Right atrium auricular region (tissue), 2 donors: ENCODE measurements around the gene MAGI1. TPM values are rescaled to one million over a fixed set of nuclear protein-coding genes. Genes with fewer than 3 reads are reported as not detected.

Experiments used
- DNase-seq: peaks from one replicate; pipeline ENCODE4 v3.0.0-alpha.2; 2019; ENCODE audit warnings: low spot score
- H3K27ac ChIP-seq, 2 donors: fragments of 200-600 bp; sonication (generic); 1 replicate in 1 of 2; 2 replicates in 1 of 2; pipeline ENCODE4 v1.5.1; 2016 to 2019
- H3K27me3 ChIP-seq, 2 donors: fragments of 200-600 bp; sonication (generic); one replicate each; pipeline versions ENCODE4 v1.5.1 to v1.6.0; 2017 to 2019
- H3K36me3 ChIP-seq: fragments of 200-600 bp; sonication (generic); one replicate; pipeline ENCODE4 v1.5.1; 2016
- H3K4me1 ChIP-seq, 2 donors: fragments of 200-600 bp; sonication (generic); one replicate each; pipeline versions ENCODE4 v1.5.1 to v1.6.0; 2017 to 2019
- H3K4me3 ChIP-seq, 2 donors: fragments of 200-600 bp; sonication (generic); 1 replicate in 1 of 2; 2 replicates in 1 of 2; pipeline ENCODE4 v1.5.1; 2017 to 2019; ENCODE audit warnings: mild to moderate bottlenecking in 1 of 2, moderate library complexity in 1 of 2
- H3K9me3 ChIP-seq, 2 donors: fragments of 200-600 bp; sonication (generic); one replicate each; pipeline ENCODE4 v1.5.1; 2019
- total RNA-seq, 2 donors: library from RNA; depleted of rRNA; stranded (reverse); fragments of >200 nt; gene quantifications; one replicate each; pipeline ENCODE4 v1.1.0, GENCODE V29; 2016
- TF ChIP-seq, protein P1 (sequence below), 2 donors: fragments of 200-600 bp; sonication (generic); IDR thresholded peaks; one replicate each; pipeline ENCODE4 v1.5.1; 2019; ENCODE audit warnings: antibody characterized with exemption in 2 of 2

MAGI1 gene
- total RNA-seq, 2 donors from 2014 or later: 28.5 to 34.8 TPM

DNA sequence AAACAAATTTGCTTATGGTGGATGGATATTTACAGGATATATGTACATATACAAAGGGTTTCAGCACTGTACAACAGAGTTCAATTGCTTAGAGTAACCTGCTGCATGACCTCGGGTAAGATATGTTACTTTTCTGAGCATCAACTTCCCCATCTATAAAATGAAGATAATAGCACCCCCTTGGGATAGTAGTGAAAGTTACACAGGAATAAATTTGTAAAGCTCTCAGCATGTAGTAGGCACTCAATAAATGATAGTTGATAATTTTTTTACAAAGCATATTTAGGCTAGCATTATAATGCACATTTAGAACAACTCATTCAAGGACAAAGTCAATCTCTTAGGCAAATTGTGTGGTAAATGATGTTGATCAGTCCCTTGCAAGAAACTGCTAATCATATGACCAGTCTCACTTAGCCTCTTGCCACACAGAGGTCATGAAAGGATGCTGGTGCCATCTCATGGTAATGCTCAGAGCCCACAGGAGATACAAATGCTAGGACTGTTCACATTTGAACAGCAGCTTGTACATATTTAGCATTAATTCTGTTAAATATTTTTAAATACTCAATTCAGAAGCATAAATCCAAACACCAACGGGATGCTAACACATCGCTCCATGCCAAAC is 123.9 kb downstream of the MAGI1 start:
- Histone ChIP-seq H3K4me1 (no peaks in the 10 kb centered on the region), H3K27me3 (no peaks in the 10 kb centered on the region)

DNA sequence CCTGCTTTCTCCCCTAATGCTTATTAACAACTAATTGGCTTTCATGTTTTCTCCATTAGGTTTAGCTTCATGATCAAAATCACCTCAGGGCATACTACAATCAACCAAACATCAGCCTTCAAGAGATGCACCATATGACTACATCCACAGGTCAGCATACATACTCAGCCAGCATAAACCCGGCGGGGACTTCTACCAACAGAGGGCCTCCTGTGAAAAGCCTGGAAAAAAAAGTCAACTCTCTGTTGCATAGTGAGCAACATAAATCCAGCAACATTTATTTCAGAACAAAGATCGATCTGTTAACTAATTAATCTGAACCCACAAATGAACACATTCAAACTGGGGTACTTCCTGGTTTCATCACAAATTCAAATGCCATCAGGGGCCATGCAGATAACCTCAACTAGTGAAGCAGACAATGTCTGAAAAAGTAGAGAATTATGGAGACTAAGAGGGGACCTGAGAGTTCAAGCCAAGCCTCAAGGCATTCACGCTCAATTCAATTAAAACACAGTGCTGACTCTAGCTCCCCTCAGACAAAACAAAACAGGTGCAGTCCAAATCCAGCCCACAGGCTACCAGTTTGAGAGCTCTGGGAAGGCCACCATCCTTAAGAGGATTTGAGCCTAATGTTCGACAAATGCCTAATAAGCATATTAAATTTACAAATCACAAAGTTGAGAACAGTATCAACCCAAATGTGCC is 124.5 kb downstream of the MAGI1 start:
- peaks cover 0 to 11% of the 10 kb centered on the region in 2 donors for H3K9me3 ChIP-seq
- no peaks in the 10 kb centered on the region for H3K36me3 ChIP-seq
- no peaks in the 10 kb centered on the region for H3K4me1 ChIP-seq
- TF ChIP-seq, protein P1, sequence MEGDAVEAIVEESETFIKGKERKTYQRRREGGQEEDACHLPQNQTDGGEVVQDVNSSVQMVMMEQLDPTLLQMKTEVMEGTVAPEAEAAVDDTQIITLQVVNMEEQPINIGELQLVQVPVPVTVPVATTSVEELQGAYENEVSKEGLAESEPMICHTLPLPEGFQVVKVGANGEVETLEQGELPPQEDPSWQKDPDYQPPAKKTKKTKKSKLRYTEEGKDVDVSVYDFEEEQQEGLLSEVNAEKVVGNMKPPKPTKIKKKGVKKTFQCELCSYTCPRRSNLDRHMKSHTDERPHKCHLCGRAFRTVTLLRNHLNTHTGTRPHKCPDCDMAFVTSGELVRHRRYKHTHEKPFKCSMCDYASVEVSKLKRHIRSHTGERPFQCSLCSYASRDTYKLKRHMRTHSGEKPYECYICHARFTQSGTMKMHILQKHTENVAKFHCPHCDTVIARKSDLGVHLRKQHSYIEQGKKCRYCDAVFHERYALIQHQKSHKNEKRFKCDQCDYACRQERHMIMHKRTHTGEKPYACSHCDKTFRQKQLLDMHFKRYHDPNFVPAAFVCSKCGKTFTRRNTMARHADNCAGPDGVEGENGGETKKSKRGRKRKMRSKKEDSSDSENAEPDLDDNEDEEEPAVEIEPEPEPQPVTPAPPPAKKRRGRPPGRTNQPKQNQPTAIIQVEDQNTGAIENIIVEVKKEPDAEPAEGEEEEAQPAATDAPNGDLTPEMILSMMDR (IDR thresholded peaks at IDR 0.05): peak in 1 of 2 donors; percentile 37
- no peak for DNase-seq
- H3K27me3 ChIP-seq: no peaks in the 10 kb centered on the region
- H3K4me3 ChIP-seq: no peak overlapping the region
- no peak overlapping the region for H3K27ac ChIP-seq

More for the DNA sequence above, 123.9 kb downstream of the MAGI1 start:
- no peak overlapping the region for H3K4me3 ChIP-seq
- H3K27ac ChIP-seq: no peak overlapping the region
- no peaks in the 10 kb centered on the region for H3K36me3 ChIP-seq
- peaks cover 0 to 11% of the 10 kb centered on the region in 2 donors for H3K9me3 ChIP-seq
- no peak for DNase-seq
- TF ChIP-seq, protein P1 (IDR thresholded peaks at IDR 0.05): peak in 1 of 2 donors; percentile 16

DNA sequence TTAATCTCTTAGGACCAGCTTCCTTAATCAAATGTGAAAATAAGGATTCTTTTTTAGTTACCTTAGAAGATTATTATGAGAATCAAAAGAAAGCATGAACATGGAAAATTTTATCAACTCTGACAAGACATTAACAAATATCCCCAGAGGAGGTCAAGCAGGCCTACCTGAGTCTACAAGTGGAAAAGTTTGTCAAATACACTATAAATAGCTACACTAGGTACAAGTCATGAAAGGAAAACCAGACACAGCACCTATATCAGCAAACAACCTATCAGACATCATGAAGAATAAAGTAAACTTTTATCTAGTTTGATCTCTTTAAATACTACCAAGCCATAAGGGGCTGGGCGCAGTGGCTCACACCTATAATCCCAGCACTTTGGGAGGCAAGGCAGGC is 126.1 kb downstream of the MAGI1 start:
- Histone ChIP-seq H3K4me1 (no peaks in the 10 kb centered on the region), H3K36me3 (no peaks in the 10 kb centered on the region), H3K4me3 (no peak overlapping the region), H3K9me3 (peaks cover 0 to 6% of the 10 kb centered on the region in 2 donors), H3K27ac (no peak overlapping the region), H3K27me3 (no peaks in the 10 kb centered on the region)
- TF ChIP-seq, protein P1 (IDR thresholded peaks at IDR 0.05): no peak
- no peak for DNase-seq

DNA sequence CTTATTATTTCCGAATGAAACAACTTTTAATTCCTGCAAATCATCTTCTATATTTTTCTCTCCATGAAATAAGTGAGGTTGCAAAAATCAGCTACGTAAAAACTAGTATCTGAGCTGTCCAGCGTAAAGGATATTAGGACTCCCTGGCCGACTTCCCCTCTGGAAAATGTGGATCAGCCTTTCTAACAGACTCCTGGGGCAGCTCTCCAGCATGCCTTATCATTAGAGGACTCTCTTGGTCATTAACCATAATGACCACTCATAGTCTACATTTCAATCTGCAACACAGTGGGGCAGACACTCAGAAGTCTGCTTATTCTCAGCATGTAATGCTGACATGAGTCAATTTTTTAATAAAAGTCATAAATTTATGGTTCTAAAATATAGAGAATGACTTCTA is 130.1 kb downstream of the MAGI1 start:
- H3K27me3 ChIP-seq: no peaks in the 10 kb centered on the region
- no peak for DNase-seq
- H3K4me3 ChIP-seq: no peak overlapping the region
- no peak overlapping the region for H3K27ac ChIP-seq
- TF ChIP-seq, protein P1 (IDR thresholded peaks at IDR 0.05): no peak
- no peaks in the 10 kb centered on the region for H3K4me1 ChIP-seq
- H3K36me3 ChIP-seq: no peaks in the 10 kb centered on the region
- H3K9me3 ChIP-seq: no peaks in the 10 kb centered on the region

DNA sequence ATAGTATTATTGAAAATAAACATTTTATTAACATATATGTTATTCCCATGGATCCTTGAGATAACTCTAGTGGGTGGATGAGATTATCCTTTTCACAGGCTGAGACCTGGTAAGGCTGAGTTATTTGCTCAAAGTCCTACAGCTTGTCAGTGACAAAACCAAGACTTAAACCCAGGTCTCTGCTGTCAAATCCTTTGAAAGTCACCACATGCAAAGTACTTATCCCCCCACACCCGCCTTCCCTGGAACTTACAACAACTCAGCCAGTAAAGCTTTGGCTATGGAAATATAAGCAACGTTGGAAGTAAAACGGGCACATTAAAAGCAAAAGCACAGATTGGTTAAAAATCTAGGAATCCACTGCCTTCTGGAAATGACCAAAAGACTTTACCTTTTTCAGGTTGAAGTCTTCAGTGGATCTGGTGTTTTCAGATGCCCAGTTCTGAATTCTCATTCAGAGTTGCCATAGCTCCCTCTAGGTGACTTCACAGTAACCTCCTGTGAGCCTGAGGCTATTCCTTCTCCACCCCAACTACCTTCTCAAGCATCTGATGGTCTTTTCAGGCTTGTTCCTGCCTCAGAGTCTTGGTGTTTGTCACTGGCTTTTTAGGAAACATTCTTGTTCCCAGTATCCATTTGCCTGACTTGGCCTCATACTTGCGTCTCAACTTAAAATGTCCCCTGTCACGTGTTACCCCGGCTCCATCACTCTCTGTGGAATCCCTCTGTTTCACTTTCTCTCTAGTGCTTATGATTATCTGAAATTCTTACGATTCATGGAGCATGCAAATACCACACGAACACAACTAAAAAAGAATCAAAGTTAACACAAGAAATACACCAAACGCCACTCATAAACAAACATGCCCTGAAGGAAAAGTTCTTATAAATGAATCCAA is 131.2 kb downstream of the MAGI1 start:
- DNase-seq: no peak
- Histone ChIP-seq H3K27me3 (no peaks in the 10 kb centered on the region), H3K9me3 (no peaks in the 10 kb centered on the region), H3K4me1 (peaks cover 0 to under 1% of the 10 kb centered on the region in 2 donors), H3K4me3 (no peak overlapping the region), H3K36me3 (no peaks in the 10 kb centered on the region), H3K27ac (no peak overlapping the region)
- TF ChIP-seq, protein P1 (IDR thresholded peaks at IDR 0.05): no peak
